ENCODE results near the gene DENND4C.
"Not testable (repeated sequence)": the region's sequence is repeated elsewhere in the genome, so short reads cannot be mapped to it uniquely, and the experiment has no call there.

DENND4C gene

DNA sequence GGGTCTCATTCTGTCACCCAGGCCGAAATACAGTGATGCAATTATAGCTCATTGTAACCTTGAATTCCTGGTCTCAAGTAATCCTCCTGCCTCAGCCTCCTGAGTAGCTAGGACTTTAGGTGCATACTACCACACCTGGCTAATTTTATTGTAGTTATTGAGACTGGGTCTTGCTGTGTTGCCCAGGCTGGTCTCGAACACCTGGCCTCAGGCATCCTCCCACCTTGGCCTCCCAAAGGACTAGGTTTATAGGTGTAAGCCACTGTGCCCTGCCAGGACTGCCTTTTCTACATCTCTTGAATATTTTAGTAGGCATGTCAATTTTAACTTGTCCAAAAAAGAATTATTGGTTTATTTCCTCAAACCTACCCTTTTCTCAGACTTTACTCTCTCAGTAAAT lies 16.9 kb downstream of the DENND4C start:
- in situ Hi-C loops (cut with HindIII; ENCODE audit: low sequenced_read_pairs) = no loop called here
- no peak for DNase-seq (ENCODE audit: low read depth, low spot score)
- no peak overlapping the region for H3K4me3 ChIP-seq (ENCODE audit: low read depth, low read length)
- TF ChIP-seq, protein P1, sequence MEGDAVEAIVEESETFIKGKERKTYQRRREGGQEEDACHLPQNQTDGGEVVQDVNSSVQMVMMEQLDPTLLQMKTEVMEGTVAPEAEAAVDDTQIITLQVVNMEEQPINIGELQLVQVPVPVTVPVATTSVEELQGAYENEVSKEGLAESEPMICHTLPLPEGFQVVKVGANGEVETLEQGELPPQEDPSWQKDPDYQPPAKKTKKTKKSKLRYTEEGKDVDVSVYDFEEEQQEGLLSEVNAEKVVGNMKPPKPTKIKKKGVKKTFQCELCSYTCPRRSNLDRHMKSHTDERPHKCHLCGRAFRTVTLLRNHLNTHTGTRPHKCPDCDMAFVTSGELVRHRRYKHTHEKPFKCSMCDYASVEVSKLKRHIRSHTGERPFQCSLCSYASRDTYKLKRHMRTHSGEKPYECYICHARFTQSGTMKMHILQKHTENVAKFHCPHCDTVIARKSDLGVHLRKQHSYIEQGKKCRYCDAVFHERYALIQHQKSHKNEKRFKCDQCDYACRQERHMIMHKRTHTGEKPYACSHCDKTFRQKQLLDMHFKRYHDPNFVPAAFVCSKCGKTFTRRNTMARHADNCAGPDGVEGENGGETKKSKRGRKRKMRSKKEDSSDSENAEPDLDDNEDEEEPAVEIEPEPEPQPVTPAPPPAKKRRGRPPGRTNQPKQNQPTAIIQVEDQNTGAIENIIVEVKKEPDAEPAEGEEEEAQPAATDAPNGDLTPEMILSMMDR (IDR thresholded peaks at IDR 0.05; ENCODE audit: low read depth, low read length) = no peak

DNA sequence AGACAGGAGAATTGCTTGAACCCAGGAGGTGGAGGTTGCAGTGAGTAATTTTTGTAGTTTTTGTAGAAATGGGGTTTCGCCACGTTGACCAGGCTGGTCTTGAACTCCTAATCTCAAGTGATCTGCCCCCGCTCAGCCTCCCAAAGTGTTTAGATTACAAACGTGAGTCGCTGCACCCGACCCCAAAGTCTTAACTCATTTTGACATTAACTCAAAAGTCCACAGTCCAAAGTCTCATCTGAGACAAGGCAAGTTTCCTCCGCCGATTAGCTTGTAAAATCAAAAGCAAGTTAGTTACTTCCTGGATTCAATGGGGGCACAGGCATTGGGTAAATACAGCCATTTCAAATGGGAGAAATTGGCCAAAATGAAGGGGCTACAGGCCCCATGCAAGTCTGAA lies 19.9 kb downstream of the DENND4C start:
- in situ Hi-C loops (cut with HindIII; ENCODE audit: low sequenced_read_pairs); H3K4me3 ChIP-seq (ENCODE audit: low read depth, low read length); DNase-seq (ENCODE audit: low read depth, low spot score): not testable (repeated sequence)

DNA sequence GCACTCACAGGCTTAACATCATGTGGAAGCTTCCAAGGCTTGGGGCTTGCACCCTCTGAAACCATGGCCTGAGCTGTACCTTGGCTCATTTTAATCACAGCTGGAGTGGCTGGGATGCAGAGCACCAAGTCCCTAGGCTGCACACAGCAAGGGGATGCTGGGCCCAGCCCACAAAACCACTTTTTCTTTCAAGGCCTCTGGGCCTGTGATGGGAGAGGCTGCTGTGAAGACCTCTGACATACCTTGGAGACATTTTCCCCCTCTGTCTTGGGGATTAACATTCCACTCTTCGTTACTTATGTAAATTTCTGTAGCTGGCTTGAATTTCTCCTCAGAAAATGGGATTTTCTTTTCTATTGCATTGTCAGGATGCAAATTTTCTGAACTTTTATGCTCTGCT lies 20.7 kb downstream of the DENND4C start:
- in situ Hi-C loops (cut with HindIII; ENCODE audit: low sequenced_read_pairs); H3K4me3 ChIP-seq (ENCODE audit: low read depth, low read length); DNase-seq (ENCODE audit: low read depth, low spot score): not testable (repeated sequence)

DNA sequence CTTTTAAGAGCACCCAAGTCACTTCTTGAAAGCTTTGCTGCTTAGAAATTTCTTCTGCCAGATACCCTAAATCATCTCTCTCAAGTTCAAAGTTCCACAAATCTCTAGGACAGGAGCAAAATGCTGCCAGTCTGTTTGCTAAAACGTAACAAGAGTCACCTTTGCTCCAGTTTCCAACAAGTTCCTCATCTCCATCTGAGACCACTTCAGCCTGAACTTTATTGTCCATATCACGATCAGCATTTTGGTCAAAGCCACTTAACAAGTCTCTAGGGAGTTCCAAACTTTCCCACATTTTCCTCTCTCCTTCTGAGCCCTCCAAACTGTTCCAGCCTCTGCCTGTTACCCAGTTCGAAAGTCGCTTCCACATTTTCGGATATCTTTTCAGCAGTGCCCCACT lies 21.1 kb downstream of the DENND4C start:
- H3K4me3 ChIP-seq (ENCODE audit: low read depth, low read length); DNase-seq (ENCODE audit: low read depth, low spot score); in situ Hi-C loops (cut with HindIII; ENCODE audit: low sequenced_read_pairs): not testable (repeated sequence)

DNA sequence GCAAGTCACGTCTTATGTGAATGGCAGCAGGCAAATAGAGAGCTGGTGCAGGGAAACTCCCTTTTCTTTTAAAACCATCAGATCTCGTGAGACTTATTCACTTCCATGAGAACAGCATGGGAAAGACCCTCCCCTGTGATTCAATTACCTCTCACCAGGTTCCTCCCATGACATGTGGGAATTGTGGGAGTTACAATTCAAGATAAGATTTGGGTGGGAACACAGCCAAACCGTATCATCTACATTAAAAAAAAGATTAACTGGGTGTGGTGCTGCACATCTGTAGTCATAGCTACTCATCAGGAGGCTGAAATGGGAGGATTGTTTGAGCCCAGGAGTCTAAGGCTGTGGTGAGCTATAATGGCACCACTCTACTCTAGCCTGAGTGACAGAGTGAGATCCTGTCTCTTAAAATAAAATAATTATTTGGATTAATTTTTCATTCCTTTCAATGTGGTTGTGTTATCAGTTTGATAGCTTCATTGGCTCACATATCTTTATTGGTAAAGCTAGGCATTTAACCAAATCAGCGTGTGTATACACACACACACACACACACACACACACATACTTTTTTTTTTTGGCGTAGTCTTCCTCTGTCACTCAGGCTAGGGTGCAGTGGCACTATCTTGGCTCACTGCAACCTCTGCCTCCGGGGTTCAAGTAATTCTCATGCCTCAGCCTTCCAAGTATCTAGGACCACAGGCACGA lies 21.8 kb downstream of the DENND4C start:
- DNase-seq (ENCODE audit: low read depth, low spot score) = no peak
- in situ Hi-C loops (cut with HindIII; ENCODE audit: low sequenced_read_pairs) = no loop called here
- no peak overlapping the region for H3K4me3 ChIP-seq (ENCODE audit: low read depth, low read length)

DNA sequence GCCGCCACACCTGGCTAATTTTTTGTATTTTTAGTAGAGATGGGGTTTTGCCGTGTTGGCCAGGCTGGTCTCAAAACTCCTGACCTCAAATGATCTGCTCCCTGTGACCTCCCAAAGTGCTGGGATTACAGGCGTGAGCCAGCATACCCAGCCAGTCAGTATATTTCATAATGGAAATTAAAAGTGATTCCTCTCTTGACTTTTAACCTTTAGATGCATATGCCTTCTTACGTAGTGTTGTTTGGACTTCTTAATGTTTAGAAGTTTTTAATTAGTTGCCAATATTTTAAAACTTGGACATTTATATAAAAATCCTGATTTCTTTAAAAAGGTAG lies 22.4 kb downstream of the DENND4C start:
- in situ Hi-C loops (cut with HindIII; ENCODE audit: low sequenced_read_pairs) = no loop called here
- TF ChIP-seq, protein P1 (IDR thresholded peaks at IDR 0.05; ENCODE audit: low read depth, low read length) = no peak
- no peak for DNase-seq (ENCODE audit: low read depth, low spot score)
- no peak overlapping the region for H3K4me3 ChIP-seq (ENCODE audit: low read depth, low read length)

More for the DNA sequence above, 21.8 kb downstream of the DENND4C start:
- TF ChIP-seq, protein P1 (IDR thresholded peaks at IDR 0.05; ENCODE audit: low read depth, low read length) = no peak

DNA sequence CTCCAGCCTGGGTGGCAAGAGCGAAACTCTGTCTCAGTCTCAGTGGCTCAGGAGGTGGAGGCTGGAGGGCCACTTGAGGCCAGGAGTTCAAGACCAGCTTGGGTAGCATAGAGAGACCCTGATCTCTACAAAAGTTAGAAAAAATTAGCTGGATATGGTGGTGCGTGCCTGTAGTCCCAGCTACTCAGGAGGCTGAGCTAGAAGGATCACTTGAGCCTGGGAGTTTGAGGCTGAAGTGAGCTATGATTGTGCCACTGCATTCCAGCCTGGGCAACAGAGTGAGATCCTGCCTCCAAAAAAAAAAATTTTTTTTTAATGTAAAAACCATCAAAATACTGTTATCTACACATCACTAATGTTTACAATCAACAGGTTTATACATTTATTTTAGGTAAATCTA lies 24.6 kb downstream of the DENND4C start:
- no peak overlapping the region for H3K4me3 ChIP-seq (ENCODE audit: low read depth, low read length)
- TF ChIP-seq, protein P1 (IDR thresholded peaks at IDR 0.05; ENCODE audit: low read depth, low read length) = no peak
- no peak for DNase-seq (ENCODE audit: low read depth, low spot score)
- in situ Hi-C loops (cut with HindIII; ENCODE audit: low sequenced_read_pairs) = no loop called here

DNA sequence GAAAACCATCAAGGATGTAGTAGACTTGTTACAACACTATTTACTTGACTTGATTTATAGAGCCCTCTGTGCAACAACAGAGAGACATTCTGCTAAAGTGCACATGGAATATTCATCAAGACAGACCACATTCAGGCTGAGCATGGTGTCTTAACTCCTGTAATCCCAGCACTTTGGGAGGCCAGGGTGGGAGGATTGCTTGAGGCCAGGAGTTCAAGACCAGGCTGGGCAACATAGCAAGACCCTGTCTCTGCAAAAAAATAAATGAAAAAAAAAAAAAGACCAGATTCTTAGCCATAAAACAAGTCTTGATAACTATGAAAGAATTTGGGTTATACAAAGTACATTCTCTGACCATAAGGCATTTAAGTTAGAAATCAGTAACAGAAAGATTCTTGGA lies 25.3 kb downstream of the DENND4C start:
- no peak overlapping the region for H3K4me3 ChIP-seq (ENCODE audit: low read depth, low read length)
- in situ Hi-C loops (cut with HindIII; ENCODE audit: low sequenced_read_pairs) = no loop called here
- TF ChIP-seq, protein P1 (IDR thresholded peaks at IDR 0.05; ENCODE audit: low read depth, low read length) = no peak
- DNase-seq (ENCODE audit: low read depth, low spot score) = no peak

DNA sequence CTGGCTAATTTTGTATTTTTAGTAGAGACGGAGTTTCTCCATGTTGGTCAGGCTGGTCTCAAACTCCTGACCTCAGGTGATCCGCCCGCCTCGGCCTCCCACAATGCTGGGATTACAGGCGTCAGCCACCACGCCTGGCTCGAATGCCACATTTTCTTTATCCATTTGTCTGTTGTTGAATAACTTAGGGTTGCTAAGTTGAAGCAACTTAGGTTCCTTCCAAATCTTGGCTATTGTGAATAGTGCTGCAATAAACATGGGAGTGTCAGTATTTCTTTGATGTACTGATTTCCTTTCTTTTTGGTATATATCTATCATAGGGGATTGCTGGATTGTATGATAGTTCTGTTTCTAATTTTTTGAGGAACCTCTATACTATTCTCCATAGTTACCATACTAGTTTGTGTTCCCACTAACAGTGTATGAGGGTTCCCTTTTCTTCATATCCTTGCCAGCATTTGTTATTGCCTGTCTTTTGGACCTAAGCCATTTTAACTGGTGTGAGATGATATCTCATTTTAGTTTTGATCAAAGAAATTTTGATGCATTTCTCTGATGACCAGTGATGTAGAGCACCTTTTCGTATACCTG lies 29.3 kb downstream of the DENND4C start:
- DNase-seq (ENCODE audit: low read depth, low spot score); in situ Hi-C loops (cut with HindIII; ENCODE audit: low sequenced_read_pairs); H3K4me3 ChIP-seq (ENCODE audit: low read depth, low read length): not testable (repeated sequence)

DNA sequence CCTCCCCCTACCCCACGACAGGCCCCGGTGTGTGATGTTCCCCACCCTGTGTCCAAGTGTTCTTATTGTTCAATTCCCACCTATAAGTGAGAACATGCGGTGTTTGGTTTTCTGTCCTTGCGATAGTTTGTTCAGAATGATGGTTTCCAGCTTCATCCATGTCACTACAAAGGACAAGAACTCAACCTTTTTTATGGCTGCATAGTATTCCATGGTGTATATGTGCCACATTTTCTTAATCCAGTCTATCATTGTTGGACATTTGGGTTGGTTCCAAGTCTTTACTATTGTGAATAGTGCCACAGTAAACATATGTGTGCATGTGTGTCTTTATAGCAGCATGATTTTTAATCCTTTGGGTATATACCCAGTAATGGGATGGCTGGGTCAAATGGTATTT lies 35.1 kb downstream of the DENND4C start:
- DNase-seq (ENCODE audit: low read depth, low spot score); H3K4me3 ChIP-seq (ENCODE audit: low read depth, low read length); in situ Hi-C loops (cut with HindIII; ENCODE audit: low sequenced_read_pairs): not testable (repeated sequence)

DNA sequence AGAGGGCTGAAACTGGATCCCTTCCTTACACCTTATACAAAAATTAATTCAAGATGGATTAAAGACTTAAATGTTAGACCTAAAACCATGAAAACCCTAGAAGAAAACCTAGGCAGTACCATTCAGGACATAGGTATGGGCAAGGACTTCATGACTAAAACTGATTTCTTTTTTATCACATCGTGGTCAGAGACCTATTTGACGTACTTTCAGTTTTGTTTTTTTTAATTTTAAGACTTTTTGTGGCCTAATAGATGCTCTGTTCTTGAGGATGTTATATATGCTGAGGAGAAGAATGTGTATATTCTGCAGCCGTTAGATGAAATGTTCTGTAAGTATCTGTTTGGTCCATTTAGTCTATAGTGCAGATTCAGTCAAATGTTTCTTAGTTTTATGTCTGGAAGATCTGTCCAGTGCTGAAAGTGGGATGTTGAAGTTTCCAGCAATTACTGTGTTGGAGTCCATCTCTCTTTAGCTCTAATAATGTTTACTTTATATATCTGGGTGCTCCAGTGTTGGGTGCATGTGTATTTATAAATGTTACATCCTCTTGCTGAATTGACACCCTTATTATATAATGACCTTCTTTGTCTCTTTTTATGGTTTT lies 36.4 kb downstream of the DENND4C start:
- DNase-seq (ENCODE audit: low read depth, low spot score); H3K4me3 ChIP-seq (ENCODE audit: low read depth, low read length); in situ Hi-C loops (cut with HindIII; ENCODE audit: low sequenced_read_pairs): not testable (repeated sequence)
